HG03103 (cell line): ENCODE data around the gene SESN3.
"Not testable (repeated sequence)": the region's sequence is repeated elsewhere in the genome, so short reads cannot be mapped to it uniquely, and the experiment has no call there.

Experiments used
- ATAC-seq: cut with Tn5 transposase; IDR thresholded peaks from one replicate; pipeline ENCODE4 v1.9.1; 2021; ENCODE audit warnings: low read depth; ENCODE audit not compliant: unreplicated experiment

Gene SESN3

DNA sequence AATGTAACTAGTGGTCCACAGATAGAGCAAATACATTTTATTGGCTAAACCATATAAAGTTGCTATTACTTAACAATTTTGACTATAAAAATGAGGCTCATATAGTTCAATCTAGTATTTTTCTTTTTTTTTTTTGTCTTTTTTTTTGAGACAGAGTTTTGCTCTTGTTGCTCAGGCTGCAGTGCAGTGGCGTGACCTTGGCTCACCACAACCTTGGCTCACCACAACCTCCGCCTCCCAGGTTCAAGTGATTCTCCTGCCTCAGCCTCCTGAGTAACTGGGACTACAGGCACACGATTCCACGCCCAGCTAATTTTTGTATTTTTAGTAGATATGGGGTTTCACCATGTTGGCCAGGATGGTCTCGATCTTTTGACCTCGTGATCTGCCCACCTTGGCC is 3.9 kb downstream of the SESN3 start:
- ATAC-seq: not testable (repeated sequence)

DNA sequence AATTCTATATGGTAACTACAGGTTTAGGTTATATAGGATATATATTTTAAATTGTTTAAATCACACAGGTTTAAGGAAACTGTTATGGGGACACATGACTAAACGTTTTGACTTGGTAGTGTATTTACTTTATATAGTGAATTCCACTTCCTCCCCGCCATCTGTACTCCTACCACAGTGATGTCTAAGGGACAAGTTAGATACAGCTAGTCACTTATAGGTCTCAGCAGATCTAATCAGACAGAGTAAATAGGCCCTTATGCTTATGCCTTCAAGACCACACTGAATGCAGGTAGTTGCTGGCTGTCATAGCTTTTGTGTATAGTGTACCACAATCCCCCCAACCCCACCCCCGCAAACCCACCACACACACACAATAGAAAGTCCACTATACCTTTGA is 8.2 kb downstream of the SESN3 start:
- ATAC-seq: no peak

DNA sequence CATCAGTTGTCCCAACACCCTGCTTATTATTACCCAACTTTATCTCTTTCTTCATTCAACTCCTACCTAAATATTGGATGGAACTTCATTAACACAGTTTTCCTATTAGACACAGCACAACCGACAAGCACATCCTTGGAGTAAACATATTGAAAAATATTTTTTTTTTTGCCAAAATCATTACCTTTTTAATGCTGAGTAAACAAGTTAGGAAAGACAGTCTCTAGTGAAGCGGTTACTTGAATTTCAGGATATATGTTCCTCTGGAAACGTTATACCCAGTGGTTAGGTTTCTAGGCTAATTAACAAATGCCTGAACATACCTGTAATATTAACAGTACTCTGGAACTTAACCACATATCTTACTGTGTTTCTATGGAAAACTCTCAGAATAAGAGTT is 11.4 kb downstream of the SESN3 start:
- ATAC-seq: no peak

DNA sequence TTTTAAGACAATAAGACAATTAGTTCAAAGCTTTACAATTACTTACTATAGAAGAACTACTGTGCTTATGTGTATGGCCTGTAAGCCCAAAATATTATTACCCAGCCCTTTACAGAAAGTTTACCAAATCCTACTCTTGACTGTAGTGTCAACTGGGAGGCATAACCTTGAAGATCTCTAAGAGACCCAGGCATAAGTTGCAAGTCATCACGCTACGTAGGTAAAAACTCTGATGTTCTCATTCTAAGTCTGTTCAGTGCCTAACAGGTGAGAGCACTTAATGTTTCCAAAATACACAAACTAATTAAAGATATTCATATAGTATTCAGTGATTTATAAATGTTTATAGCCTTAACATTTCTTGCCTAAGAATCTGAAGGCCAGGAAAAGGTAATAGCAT is 12.9 kb downstream of the SESN3 start:
- no peak for ATAC-seq

DNA sequence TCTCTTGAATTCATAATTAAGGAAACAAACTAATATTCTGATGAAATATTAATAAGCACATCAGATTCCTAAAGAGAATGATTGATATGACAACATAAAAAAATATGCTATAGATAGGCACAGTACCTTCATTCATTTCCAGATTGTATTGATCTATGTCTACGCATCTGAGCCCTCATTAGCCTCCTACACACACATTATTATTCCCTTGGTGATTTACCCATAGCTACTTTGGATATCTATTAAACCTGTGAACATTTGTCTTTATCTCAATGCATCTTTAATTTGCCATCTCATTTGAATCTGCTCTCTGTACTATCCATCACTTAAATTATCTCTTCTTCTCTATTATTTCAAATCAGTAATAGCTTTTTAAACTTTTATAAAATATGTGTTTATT is 18.4 kb downstream of the SESN3 start:
- no peak for ATAC-seq

DNA sequence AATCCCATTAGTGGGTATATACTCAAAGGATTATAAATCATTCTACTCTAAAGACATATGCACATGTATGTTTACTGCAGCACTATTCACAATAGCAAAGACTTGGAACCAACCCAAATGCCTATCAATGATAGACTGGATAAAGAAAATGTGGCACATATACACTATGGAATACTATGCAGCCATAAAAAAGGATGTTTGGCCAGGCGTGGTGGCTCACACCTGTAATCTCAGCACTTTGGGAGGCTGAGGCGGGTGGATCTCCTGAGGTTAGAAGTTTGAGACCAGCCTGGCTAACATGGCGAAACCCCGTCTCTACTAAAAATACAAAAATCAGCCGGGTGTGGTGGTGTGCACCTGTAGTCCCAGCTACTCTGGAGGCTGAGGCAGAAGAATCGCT is 21.5 kb downstream of the SESN3 start:
- ATAC-seq: not testable (repeated sequence)

DNA sequence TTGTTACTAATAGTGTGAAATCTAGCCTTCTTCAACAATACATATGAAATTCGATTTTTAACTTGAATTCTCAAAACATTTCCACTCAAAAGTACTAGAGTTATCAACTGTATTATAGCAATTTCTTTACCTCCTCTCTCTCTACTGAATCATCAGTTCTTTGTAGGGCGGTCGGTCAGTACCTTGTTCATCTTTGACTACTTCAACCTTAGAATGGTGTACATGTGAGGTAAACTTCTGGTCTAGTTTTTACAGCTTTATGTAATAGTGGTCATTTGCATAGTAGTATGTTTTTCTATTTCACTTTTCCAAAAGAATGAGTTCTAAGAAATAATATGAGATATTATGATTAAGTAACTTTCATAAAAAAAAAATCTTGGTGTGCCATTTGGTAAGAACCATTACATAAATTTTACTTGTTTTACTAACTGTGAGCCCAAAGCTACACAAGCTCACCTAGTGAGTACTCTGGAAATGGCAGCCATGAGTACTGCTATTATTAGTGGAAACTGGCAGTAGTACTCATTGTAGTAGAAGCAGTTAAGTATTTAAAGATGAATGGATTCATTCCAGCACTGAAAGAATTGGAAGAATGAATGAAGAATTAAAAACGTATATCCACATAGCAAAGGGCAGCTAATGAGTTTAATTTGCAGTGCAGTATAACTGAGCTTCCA is 30.1 kb downstream of the SESN3 start:
- ATAC-seq: no peak

DNA sequence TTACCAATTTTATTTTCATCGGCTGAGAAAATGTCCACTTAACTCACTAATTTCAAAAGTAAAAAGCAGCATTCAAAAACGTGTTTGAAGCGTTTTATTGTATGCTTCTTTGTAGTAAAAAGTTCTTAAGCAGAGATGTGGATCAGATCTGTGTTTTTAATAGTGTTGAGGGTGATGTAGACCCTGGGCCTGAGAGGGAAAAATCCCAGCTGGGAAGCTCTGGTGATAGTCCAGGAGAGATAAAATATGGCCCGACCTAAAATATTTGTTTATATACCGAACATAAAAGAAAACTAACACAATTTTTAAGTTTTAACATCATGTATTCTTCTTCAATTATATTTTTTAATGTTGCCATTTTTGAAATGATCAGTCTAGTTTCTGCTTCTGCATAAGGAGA is 35.2 kb downstream of the SESN3 start:
- no peak for ATAC-seq

DNA sequence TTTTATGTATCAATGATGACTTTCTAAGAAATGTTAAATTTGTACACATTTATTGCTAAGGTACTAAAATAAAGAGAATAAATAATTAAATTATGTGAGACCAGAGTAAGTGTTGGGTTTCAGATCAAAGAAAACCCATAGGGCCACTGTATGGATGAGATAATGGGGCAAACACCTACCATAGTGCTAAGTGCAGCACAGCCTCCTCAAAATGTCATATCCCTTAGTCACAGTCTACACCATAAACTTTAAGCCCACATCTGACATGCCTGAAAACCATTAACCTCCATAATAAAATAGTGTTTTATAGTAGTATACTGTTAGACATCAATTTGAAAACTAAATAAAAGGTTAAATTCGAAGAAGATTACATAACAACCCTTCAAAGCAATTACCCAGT is 37.5 kb downstream of the SESN3 start:
- no peak for ATAC-seq

DNA sequence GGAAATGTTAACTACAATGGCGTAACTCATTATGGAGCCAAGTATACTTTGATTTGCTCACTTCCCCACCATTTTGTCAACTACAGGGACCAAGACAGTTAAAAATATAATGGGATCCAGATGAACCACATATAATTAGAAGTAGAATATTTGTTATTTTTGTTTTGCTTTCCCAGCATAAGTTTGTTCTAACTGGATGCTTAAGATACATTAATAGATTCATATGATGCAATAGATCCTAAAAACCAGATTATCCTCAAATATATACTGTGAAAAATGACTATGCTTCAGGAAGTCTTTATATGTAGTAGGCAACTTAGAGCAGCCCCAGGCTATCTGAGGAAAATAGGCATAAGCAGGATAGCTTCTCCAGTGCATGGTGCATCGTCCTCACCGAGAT is 38.3 kb downstream of the SESN3 start:
- ATAC-seq: no peak

DNA sequence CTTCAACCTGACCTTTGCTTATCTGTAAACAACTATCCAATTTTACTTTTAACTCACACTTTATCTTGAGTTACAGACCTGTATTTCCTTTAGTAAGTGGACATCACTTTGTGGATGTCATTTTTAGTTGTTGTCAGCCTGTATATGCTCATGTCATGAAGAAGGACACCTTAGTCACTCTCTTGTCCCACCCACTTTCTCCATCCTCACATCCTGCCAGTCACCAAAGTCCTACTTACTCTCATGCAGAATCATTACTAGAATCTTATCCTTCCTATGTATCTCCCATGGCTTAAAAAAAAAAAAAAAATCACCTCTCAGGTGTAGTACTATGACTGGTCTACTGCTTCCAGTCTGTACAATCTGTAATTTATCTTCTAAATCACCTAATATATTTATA is 43.3 kb downstream of the SESN3 start:
- no peak for ATAC-seq

DNA sequence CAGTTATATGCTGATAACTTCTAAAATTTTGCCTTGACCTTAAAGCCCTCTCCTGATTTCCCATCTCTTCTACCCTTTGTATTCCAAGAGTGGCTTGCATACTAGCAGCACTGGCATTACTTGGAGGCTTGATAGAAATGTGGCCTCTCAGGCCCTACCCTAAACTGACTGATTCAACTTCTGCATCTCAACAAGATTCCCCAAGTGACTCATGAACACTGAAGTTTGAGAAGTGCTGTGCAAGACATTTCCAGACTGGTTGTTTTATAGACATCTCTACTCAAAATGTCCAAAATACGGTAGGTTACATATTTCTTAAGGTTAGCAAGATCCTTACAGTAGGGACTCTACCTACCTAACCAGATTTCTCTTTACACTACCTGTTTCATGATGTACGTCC is 48.6 kb downstream of the SESN3 start:
- ATAC-seq: no peak

DNA sequence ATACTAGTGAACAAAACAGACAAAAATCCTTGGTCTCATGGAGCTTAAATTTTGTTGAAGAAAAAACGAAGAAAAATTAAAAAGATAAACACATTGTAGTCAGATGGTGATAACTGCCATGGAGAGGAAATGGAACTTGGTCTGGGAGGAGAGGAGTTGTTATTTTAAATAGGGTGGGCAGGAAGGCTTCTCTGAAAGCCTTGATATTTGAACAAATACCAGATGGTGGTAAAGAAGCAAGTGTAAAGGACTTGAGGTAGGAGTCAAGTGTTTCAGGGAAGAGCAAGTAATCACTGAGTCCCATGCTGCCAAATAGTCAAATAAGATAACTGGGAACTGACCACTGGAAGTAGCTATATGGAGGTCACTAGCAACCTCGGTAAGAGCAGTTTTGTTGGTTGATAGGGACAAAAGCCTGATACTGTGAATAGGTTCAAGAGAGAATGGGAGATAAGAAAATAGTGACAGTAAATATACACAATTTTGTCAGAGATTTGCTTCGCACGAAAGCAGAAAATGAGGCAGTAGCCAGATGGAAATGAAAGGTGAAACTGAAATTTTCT is 55.1 kb downstream of the SESN3 start:
- no peak for ATAC-seq

DNA sequence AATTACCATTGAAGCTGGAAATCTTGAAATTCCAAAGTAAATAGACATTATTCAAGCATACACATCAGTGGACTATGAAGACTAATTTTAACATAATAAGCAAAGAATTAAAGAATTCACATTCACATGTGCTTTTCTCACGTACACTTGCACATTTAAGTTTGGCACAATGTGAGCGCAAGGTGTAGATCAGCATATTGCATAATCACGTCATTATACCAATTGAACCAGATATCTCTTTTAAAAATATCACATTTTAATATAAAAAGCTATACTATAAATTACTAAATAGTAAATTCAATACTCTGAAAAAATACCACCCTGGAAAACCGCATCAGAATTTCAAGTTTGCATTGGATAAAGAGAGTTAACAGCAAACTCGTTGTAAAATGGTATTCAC is 60.7 kb downstream of the SESN3 start:
- ATAC-seq: no peak

DNA sequence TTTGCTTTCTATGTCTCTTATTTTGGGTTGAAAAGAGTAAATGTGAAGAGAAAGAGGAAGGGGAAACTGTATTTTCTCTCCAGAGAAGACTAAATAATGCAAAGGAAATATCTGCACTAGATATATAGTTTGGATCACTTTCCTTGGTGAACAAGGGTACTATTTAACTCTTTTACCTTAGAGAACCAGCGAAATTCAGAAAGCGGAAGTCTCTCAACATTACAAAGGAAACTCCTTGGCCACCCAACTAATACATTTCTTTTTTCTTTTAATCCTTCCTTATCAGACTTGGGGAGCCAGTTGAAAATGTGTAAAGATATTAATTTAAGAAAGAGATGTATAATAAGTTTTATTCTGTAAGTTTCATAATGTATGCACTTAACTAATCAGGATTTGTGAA is 64.2 kb downstream of the SESN3 start:
- ATAC-seq: no peak

DNA sequence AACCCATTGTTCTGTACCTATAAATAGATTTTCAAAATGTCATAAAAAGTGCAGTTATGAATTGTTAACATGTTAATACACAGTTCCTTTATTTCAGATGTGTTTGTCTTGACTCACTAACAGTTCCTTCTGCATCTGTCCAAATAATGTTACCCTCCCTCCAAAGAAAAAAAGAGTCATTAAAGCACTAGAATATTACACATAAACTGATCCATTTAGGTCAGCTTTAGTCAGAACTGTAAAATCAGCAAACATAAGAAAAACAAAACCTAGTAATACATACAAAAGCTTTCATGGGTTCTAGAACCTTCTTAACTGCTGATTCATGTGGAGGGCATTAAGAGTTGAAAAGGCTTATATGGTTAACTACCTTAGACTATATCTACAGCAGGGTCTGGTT is 65.4 kb downstream of the SESN3 start:
- no peak for ATAC-seq

DNA sequence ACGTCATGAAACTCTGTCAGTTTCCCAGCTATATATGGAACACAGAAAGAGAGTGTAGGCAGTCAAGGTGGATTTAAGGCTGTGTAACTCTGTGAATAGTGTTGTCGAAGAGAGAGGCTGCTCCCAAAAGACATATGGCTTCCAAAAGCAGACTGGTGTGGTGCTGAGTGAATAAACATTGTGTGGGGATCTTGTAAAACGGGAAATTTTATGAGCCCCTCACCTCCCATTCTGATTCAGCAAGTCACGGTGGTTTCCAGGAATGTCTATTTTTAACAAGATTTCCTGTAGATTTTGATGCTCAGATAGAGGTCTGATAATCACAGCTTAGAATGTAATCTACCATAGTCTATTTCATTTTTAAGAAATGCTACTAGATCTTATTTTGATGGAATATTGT is 67.9 kb downstream of the SESN3 start:
- no peak for ATAC-seq

DNA sequence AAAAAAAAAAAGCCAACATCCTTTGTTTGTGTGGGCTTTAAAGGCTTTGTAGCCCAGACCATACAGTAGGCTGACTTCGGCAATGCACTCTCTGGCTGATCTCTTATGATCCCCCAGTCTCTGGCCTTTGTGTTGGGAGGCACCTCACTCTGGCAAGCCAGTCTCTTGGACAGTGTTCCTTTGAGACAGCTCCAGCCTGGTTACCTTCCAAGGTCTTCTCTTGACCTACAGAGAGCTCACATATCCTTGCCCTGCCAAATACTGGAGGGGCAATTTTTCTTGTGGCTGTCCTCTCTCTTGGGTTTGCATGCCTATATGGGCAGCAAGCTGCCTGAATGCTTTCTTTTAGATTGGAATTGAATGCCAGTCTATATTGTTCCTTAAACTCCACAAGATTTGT is 69.8 kb downstream of the SESN3 start:
- no peak for ATAC-seq

DNA sequence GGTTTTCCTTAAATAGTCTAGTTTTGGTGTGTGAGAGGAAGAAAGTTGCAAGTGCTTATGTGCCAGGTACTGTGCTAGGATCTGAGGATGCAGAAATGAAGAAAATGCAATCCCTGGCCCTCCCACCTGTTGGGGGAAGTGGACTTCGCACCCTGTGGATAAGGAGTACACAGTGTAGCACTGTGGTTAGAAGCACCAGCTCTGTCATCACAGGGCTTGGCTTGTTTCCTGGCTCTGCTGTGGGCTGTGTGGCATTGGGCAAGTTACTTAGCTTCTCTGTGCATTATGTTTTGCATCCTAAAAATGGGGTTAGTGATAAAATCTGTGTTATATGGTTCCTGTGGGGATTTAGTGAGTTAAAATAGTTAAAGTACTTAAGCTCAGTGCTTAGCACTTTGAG is 73.2 kb downstream of the SESN3 start:
- no peak for ATAC-seq

DNA sequence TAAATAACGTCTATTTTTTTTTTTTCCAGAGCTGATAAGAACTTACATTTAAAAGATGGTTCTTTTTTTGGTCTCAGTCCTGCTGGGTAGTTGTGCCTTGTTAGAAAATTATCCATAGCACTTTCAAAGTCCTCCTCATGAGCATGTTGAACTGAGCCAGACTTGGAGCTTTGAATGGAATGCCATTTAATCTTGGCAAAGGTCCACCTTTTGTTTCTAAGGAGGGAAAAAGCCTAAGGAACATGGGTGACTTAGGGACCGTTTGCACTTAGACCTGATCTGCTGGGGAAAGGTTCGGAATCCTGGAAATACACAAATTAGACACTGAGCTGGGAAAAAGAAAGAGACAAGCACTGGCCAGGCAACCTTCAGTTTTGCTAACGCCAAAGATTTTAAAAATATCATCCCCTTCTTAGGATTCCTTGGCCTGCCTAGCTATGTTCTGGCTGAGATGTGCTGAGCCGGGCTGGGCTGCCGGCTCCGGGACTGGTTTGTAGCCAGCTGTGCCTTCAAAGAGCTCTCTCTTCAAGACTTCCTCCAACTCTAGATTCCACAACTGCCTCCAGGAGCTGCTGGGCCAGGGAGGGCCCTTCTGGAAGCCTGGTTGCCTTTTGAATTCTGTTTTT is 74.0 kb downstream of the SESN3 start:
- ATAC-seq: no peak

DNA sequence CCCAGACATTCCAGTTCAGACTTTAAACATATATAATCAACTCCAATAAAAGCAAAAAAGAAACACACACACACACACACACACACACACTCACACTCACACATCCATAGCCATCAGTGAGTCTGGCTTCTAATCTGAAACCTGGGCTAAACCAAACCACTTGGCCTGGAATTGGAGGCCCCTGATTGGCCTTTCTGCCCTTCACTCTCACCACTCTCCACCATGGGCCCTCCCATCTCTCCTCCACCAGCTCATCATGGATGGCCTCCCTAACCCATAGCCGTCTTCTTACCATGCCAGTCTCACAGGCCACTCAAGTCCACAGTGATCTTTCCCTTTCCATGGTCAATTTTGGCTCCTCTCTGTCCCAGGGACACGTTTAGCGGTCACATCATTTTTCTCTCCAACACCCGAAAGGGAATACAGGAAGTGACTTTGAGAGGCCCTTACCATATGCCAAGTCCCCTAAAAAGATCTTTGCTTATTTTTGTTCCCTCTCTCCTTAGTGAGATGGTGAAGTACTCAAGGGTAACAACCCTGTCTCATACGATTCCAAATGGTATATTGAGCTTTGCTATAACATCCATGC is 74.8 kb downstream of the SESN3 start:
- ATAC-seq: no peak

DNA sequence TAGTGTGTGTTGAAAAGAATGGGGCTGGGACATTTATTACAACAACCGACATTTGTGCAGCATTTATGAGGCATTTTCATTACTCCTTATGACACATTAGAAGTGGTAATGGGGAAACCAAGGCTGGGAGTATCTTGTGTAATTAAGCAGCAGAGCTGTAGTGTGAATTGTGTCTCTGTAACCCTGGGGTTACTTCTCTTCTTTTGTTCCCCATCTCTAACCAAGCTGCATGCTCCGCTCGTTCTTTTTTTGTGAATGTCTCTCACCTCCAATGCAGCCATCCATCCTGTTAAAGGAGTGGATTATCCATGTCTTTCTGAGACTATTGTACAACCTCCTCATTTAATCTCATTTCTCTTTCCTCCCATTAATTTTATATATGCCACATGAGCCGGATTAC is 75.6 kb downstream of the SESN3 start:
- no peak for ATAC-seq
